Liver (tissue), 9 donors: ENCODE results near the gene PLA2G4A. TPM values are rescaled to one million over a fixed set of nuclear protein-coding genes. Genes with fewer than 3 reads are reported as not detected.

Source experiments
- DNase-seq: peaks from one replicate; pipeline ENCODE4 v3.0.0-alpha.2; 2017; ENCODE audit warnings: low spot score
- H3K27ac ChIP-seq, 2 donors: one replicate each; pipeline ENCODE4 v1.7.0; 2013; ENCODE audit warnings: inconsistent platforms in 2 of 2, low read length in 2 of 2, control low read depth in 1 of 2, low read depth in 1 of 2, mild to moderate bottlenecking in 1 of 2
- H3K27me3 ChIP-seq, 4 donors: one replicate each; pipeline versions ENCODE4 v1.6.1 to v1.7.0; 2013; ENCODE audit warnings: low read length in 3 of 4, inconsistent platforms in 1 of 4, mild to moderate bottlenecking in 1 of 4, moderate library complexity in 1 of 4; ENCODE audit not compliant: control insufficient read depth in 4 of 4, insufficient read depth in 4 of 4
- H3K36me3 ChIP-seq, 4 donors: one replicate each; pipeline versions ENCODE4 v1.6.1 to v1.7.0; 2013; ENCODE audit warnings: low read length in 3 of 4, mild to moderate bottlenecking in 3 of 4, low read depth in 1 of 4, moderate library complexity in 1 of 4; ENCODE audit not compliant: control insufficient read depth in 4 of 4, insufficient read depth in 3 of 4
- H3K4me1 ChIP-seq, 4 donors: one replicate each; pipeline versions ENCODE4 v1.6.1 to v1.7.0; 2013; ENCODE audit warnings: low read length in 3 of 4, mild to moderate bottlenecking in 3 of 4, moderate library complexity in 1 of 4; ENCODE audit not compliant: control insufficient read depth in 4 of 4, insufficient read depth in 4 of 4
- H3K4me3 ChIP-seq, 3 donors: one replicate each; pipeline versions ENCODE4 v1.6.1 to v1.7.0; 2013; ENCODE audit warnings: low read length in 3 of 3, control low read depth in 1 of 3, low read depth in 1 of 3, mild to moderate bottlenecking in 1 of 3
- H3K9ac ChIP-seq, 2 donors: one replicate each; pipeline ENCODE4 v1.7.0; 2013; ENCODE audit warnings: low read length in 2 of 2, mild to moderate bottlenecking in 2 of 2, moderate library complexity in 2 of 2, control low read depth in 1 of 2, low read depth in 1 of 2
- H3K9me3 ChIP-seq, 4 donors: one replicate each; pipeline versions ENCODE4 v1.6.1 to v1.7.0; 2013; ENCODE audit warnings: low read length in 3 of 4; ENCODE audit not compliant: control insufficient read depth in 4 of 4
- EGR1 ChIP-seq, 2 donors: IDR thresholded peaks; 2 replicates each; pipeline ENCODE4 v1.6.1; 2016 to 2018; ENCODE audit warnings: antibody characterized with exemption in 2 of 2, low read depth in 2 of 2
- FOXA2 ChIP-seq: IDR thresholded peaks from 2 replicates; pipeline ENCODE4 v1.6.1; 2016; ENCODE audit warnings: antibody characterized with exemption
- GABPA ChIP-seq, 2 donors: IDR thresholded peaks in 1 of 2; conservative IDR thresholded peaks in 1 of 2; 2 replicates each; pipeline ENCODE4 v1.6.1; 2016; ENCODE audit warnings: antibody characterized with exemption in 2 of 2, mild to moderate bottlenecking in 1 of 2, moderate library complexity in 1 of 2
- HNF4A ChIP-seq, 2 donors: conservative IDR thresholded peaks; 2 replicates each; pipeline ENCODE4 v1.6.1; 2016; ENCODE audit warnings: antibody characterized with exemption in 2 of 2, mild to moderate bottlenecking in 2 of 2
- JUND ChIP-seq, 2 donors: IDR thresholded peaks; 2 replicates each; pipeline ENCODE4 v1.6.1; 2016; ENCODE audit warnings: antibody characterized with exemption in 2 of 2
- NR2F2 ChIP-seq: IDR thresholded peaks from 2 replicates; pipeline ENCODE4 v1.6.1; 2016; ENCODE audit warnings: antibody characterized with exemption
- RAD21 ChIP-seq, 2 donors: IDR thresholded peaks; 2 replicates each; pipeline ENCODE4 v1.6.1; 2016; ENCODE audit warnings: antibody characterized with exemption in 2 of 2, mild to moderate bottlenecking in 2 of 2
- REST ChIP-seq: IDR thresholded peaks from 2 replicates; pipeline ENCODE4 v1.6.1; 2016; ENCODE audit warnings: antibody characterized with exemption, mild to moderate bottlenecking
- RXRA ChIP-seq, 2 donors: IDR thresholded peaks; 2 replicates each; pipeline ENCODE4 v1.6.1; 2017 to 2018; ENCODE audit warnings: antibody characterized with exemption in 2 of 2, mild to moderate bottlenecking in 1 of 2
- TAF1 ChIP-seq: conservative IDR thresholded peaks from 2 replicates; pipeline ENCODE4 v1.6.1; 2016; ENCODE audit warnings: antibody characterized with exemption, mild to moderate bottlenecking
- YY1 ChIP-seq: IDR thresholded peaks from 2 replicates; pipeline ENCODE4 v1.6.1; 2016; ENCODE audit warnings: antibody characterized with exemption, mild to moderate bottlenecking
- WGBS: extraction: QIAGEN DNeasy Blood & Tissue Kit; methylation state at CpG from one replicate; pipeline ENCODE4 v1.1.7; 2013; 5-methylcytosine and 5-hydroxymethylcytosine counted together
- polyA plus RNA-seq, 2 donors: library from polyadenylated mRNA; stranded (reverse) in 1 of 2; unstranded in 1 of 2; fragments of 200-250 nt in 1 of 2; fragments of >200 nt in 1 of 2; fragmentation: Nextera tagmentation in 1 of 2; extraction: Ambion mirVana in 1 of 2; gene quantifications; one replicate each; pipeline versions ENCODE4 v1.2.1 to v1.2.3, GENCODE V29; 2013 to 2015
- total RNA-seq, 2 donors: library from RNA; depleted of rRNA; stranded (reverse); fragments of >200 nt; gene quantifications; one replicate each; pipeline ENCODE4 v1.2.3, GENCODE V29; 2014
- TF ChIP-seq, protein P1 (sequence below): IDR thresholded peaks from 2 replicates; pipeline ENCODE4 v1.6.1; 2016; ENCODE audit warnings: antibody characterized with exemption
- TF ChIP-seq, protein P2 (sequence below): IDR thresholded peaks from 2 replicates; pipeline ENCODE4 v1.6.1; 2016; ENCODE audit warnings: antibody characterized with exemption
- TF ChIP-seq, protein P3 (sequence below): fragments of 150-350 bp; IDR thresholded peaks from 2 replicates; pipeline ENCODE4 v1.5.1; 2017; ENCODE audit warnings: improper control_type of control experiment, low read depth, low read length; ENCODE audit not compliant: missing input control
- TF ChIP-seq, protein P4 (sequence below): IDR thresholded peaks from 2 replicates; pipeline ENCODE4 v1.6.1; 2016; ENCODE audit warnings: antibody characterized with exemption
- donor health status: healthy.
- donor health status: healthy.
- donor health status: healthy.
- donor health status: healthy.
- donor health status: healthy.

Gene PLA2G4A
- total and polyA plus RNA-seq, 4 donors: 0.39 to 2.5 (median 1.1) TPM

DNA sequence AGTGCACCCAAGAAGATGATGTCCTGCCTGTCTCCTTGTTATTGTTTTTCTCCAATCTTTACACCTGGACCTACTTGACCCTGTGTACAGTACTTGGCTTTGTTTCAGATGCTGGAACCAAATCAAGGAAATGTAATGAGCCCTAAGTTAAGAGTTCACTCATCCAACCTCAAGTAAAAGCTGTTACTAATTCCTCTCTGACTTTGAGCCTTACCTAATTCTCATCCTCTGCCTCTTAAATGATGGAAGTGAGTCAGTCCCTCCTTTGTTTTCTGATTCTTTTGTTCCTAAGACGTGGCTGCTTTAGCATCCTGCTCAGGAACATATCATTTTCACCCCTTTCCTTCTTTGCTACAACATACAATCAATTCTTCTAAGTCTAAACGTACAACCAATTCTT lies 15.3 kb upstream of the PLA2G4A start:
- 58% methylated on average over 2 of the region's 2 CpGs for WGBS
- H3K9ac ChIP-seq: no peak overlapping the region
- no peaks in the 10 kb centered on the region for H3K27me3 ChIP-seq
- no peaks in the 10 kb centered on the region for H3K4me1 ChIP-seq
- H3K36me3 ChIP-seq: no peaks in the 10 kb centered on the region
- DNase-seq: no peak
- TF ChIP-seq, protein P1, sequence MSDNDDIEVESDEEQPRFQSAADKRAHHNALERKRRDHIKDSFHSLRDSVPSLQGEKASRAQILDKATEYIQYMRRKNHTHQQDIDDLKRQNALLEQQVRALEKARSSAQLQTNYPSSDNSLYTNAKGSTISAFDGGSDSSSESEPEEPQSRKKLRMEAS: no peak
- TF ChIP-seq, protein P2, sequence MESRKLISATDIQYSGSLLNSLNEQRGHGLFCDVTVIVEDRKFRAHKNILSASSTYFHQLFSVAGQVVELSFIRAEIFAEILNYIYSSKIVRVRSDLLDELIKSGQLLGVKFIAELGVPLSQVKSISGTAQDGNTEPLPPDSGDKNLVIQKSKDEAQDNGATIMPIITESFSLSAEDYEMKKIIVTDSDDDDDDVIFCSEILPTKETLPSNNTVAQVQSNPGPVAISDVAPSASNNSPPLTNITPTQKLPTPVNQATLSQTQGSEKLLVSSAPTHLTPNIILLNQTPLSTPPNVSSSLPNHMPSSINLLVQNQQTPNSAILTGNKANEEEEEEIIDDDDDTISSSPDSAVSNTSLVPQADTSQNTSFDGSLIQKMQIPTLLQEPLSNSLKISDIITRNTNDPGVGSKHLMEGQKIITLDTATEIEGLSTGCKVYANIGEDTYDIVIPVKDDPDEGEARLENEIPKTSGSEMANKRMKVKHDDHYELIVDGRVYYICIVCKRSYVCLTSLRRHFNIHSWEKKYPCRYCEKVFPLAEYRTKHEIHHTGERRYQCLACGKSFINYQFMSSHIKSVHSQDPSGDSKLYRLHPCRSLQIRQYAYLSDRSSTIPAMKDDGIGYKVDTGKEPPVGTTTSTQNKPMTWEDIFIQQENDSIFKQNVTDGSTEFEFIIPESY: no peak
- TF ChIP-seq, protein P3, sequence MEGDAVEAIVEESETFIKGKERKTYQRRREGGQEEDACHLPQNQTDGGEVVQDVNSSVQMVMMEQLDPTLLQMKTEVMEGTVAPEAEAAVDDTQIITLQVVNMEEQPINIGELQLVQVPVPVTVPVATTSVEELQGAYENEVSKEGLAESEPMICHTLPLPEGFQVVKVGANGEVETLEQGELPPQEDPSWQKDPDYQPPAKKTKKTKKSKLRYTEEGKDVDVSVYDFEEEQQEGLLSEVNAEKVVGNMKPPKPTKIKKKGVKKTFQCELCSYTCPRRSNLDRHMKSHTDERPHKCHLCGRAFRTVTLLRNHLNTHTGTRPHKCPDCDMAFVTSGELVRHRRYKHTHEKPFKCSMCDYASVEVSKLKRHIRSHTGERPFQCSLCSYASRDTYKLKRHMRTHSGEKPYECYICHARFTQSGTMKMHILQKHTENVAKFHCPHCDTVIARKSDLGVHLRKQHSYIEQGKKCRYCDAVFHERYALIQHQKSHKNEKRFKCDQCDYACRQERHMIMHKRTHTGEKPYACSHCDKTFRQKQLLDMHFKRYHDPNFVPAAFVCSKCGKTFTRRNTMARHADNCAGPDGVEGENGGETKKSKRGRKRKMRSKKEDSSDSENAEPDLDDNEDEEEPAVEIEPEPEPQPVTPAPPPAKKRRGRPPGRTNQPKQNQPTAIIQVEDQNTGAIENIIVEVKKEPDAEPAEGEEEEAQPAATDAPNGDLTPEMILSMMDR: no peak
- TF ChIP-seq GABPA (IDR thresholded peaks at IDR 0.05 in 1 of 2, conservative IDR thresholded peaks at IDR 0.05 in 1 of 2): no peak
- no peak for TF ChIP-seq HNF4A (conservative IDR thresholded peaks at IDR 0.05)
- no peak for TF ChIP-seq REST
- no peak overlapping the region for H3K4me3 ChIP-seq
- no peaks in the 10 kb centered on the region for H3K9me3 ChIP-seq
- no peak overlapping the region for H3K27ac ChIP-seq

DNA sequence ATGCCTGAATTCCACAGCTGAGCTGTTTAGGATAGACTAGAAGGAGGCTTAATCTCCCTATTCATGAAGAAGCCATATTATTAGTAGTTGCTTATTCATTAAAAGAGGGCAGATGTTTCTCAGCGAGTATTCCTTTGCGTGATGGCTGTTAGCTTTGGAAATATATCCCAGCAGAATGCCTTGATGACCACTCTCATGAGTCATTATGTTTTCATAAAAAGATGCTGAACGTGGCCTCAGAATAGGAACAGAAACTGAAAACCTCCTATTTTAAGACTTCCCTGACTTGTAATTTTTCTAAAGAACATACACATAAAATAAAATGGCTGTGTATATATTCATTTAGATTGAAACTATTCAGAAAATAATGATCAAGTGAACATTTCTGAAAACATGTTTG lies 9.6 kb upstream of the PLA2G4A start:
- H3K9ac ChIP-seq: no peak overlapping the region
- WGBS: 68% methylated on average over 3 of the region's 3 CpGs
- no peak for DNase-seq
- H3K9me3 ChIP-seq: no peaks in the 10 kb centered on the region
- no peaks in the 10 kb centered on the region for H3K4me1 ChIP-seq
- H3K4me3 ChIP-seq: no peak overlapping the region
- no peaks in the 10 kb centered on the region for H3K27me3 ChIP-seq
- H3K27ac ChIP-seq: no peak overlapping the region
- no peaks in the 10 kb centered on the region for H3K36me3 ChIP-seq
- TF ChIP-seq RXRA (IDR thresholded peaks at IDR 0.05) (no peak), JUND (IDR thresholded peaks at IDR 0.05) (no peak), GABPA (IDR thresholded peaks at IDR 0.05 in 1 of 2, conservative IDR thresholded peaks at IDR 0.05 in 1 of 2) (no peak), NR2F2 (no peak), YY1 (no peak), TAF1 (no peak), EGR1 (IDR thresholded peaks at IDR 0.05; ENCODE audit: low read depth in 2 of 2) (no peak), REST (no peak), RAD21 (IDR thresholded peaks at IDR 0.05) (no peak), FOXA2 (no peak), HNF4A (conservative IDR thresholded peaks at IDR 0.05) (no peak)
- TF ChIP-seq, protein P2: no peak
- TF ChIP-seq, protein P4, sequence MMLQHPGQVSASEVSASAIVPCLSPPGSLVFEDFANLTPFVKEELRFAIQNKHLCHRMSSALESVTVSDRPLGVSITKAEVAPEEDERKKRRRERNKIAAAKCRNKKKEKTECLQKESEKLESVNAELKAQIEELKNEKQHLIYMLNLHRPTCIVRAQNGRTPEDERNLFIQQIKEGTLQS: no peak
- TF ChIP-seq, protein P3: no peak
